GM12878 (cell line): ENCODE results near the gene VIPAS39. TPM values are rescaled to one million over a fixed set of nuclear protein-coding genes. Genes with fewer than 3 reads are reported as not detected.

Source experiments
- ASH2L ChIP-seq: fragments of 300-600, 200-600 bp; sonication (generic); IDR thresholded peaks from 2 replicates; pipeline ENCODE4 v1.6.1; 2017; ENCODE audit warnings: low read depth, mild to moderate bottlenecking, borderline replicate concordance
- E2F4 ChIP-seq: IDR thresholded peaks from 2 replicates; pipeline ENCODE4 v1.6.1; 2012; ENCODE audit warnings: low read depth, low read length, improper control_type of control experiment
- EED ChIP-seq: sonication (generic); IDR thresholded peaks from 2 replicates; pipeline ENCODE4 v1.6.1; 2016; ENCODE audit warnings: antibody characterized with exemption, low read depth
- EP300 ChIP-seq, 2 experiments: fragments of 150-350 bp in 1 of 2; IDR thresholded peaks; 2 replicates each; pipeline ENCODE4 v1.6.1; 2011 to 2012; ENCODE audit warnings: low read depth in 2 of 2, low read length in 2 of 2, borderline replicate concordance in 1 of 2, improper control_type of control experiment in 1 of 2, inconsistent platforms in 1 of 2; ENCODE audit not compliant: control insufficient read depth in 1 of 2
- FOXK2 ChIP-seq: fragments of 450-650 bp; IDR thresholded peaks from 2 replicates; pipeline ENCODE4 v1.6.1; 2017; ENCODE audit warnings: mild to moderate bottlenecking, moderate library complexity
- FOXM1 ChIP-seq: IDR thresholded peaks from 2 replicates; pipeline ENCODE4 v1.6.1; 2012; ENCODE audit warnings: low read depth, mild to moderate bottlenecking, inconsistent platforms, low read length, moderate library complexity
- HCFC1 ChIP-seq: fragments of 150-350 bp; IDR thresholded peaks from 2 replicates; pipeline ENCODE4 v1.6.1; 2014; ENCODE audit warnings: low read length
- IKZF2 ChIP-seq, 2 experiments: fragments of 450-650 bp; IDR thresholded peaks; 2 replicates each; pipeline ENCODE4 v1.6.1; 2017; ENCODE audit warnings: mild to moderate bottlenecking in 2 of 2, moderate library complexity in 2 of 2
- KDM1A ChIP-seq: fragments of 200-600 bp; sonication (generic); IDR thresholded peaks from 2 replicates; pipeline ENCODE4 v1.6.1; 2016; ENCODE audit warnings: borderline replicate concordance
- MEF2A ChIP-seq: IDR thresholded peaks from 2 replicates; pipeline ENCODE4 v1.6.1; 2011; ENCODE audit warnings: low read depth, mild to moderate bottlenecking, low read length, moderate library complexity; ENCODE audit not compliant: insufficient read depth
- NBN ChIP-seq: fragments of 450-650 bp; IDR thresholded peaks from 2 replicates; pipeline ENCODE4 v1.6.1; 2016
- NR2C2 ChIP-seq: IDR thresholded peaks from 2 replicates; pipeline ENCODE4 v1.6.1; 2011; ENCODE audit warnings: borderline replicate concordance, low read depth; ENCODE audit not compliant: control insufficient read depth, insufficient read length
- SPI1 ChIP-seq: IDR thresholded peaks from 2 replicates; pipeline ENCODE4 v1.6.1; 2011; ENCODE audit warnings: low read depth, mild to moderate bottlenecking, low read length, moderate library complexity, borderline replicate concordance; ENCODE audit not compliant: insufficient read depth
- TCF3 ChIP-seq: IDR thresholded peaks from 2 replicates; pipeline ENCODE4 v1.6.1; 2012; ENCODE audit warnings: low read depth, mild to moderate bottlenecking, low read length, borderline replicate concordance; ENCODE audit not compliant: insufficient read depth
- polyA plus RNA-seq, 11 experiments: library from polyadenylated mRNA; depleted of rRNA in 4 of 11; unstranded in 6 of 11; stranded (reverse) in 5 of 11; fragments of >200 nt; fragmentation: Nextera tagmentation in 4 of 11; fragmentation: Illumina TruSeq in 1 of 11; extraction: Ambion mirVana in 4 of 11; extraction: Trizol in 1 of 11; gene quantifications; 1 replicate in 1 of 11; 2 replicates in 10 of 11; pipeline versions ENCODE4 v1.2.1 to v1.2.3, GENCODE V29; 2011 to 2016; ENCODE audit warnings: inconsistent platforms in 2 of 11, missing spikeins in 2 of 11, low read depth in 1 of 11
- total RNA-seq, 4 experiments: library from RNA; depleted of rRNA in 3 of 4; stranded (reverse); fragments of >200 nt in 3 of 4; fragmentation: Illumina TruSeq in 1 of 4; extraction: Trizol in 1 of 4; gene quantifications; 2 replicates each; pipeline versions ENCODE4 v1.2.1 to v1.2.3, GENCODE V29; 2013 to 2021
- TF ChIP-seq, protein P1 (sequence below): fragments of 450-650 bp; IDR thresholded peaks from 2 replicates; pipeline ENCODE4 v1.6.1; 2017; ENCODE audit warnings: borderline replicate concordance
- TF ChIP-seq, protein P2 (sequence below): fragments of 450-650 bp; IDR thresholded peaks from 2 replicates; pipeline ENCODE4 v1.6.1; 2017; ENCODE audit warnings: antibody characterized with exemption, mild to moderate bottlenecking, moderate library complexity
- TF ChIP-seq, protein P3 (sequence below): fragments of 450-650 bp; IDR thresholded peaks from 2 replicates; pipeline ENCODE4 v1.6.1; 2018; ENCODE audit warnings: mild to moderate bottlenecking, low read depth, moderate library complexity; ENCODE audit not compliant: partially characterized antibody
- TF ChIP-seq, protein P4 (sequence below): IDR thresholded peaks from 2 replicates; pipeline ENCODE4 v1.6.1; 2012; ENCODE audit warnings: low read length, inconsistent platforms
- TF ChIP-seq, protein P5 (sequence below): fragments of 450-650 bp; IDR thresholded peaks from 2 replicates; pipeline ENCODE4 v1.6.1; 2014; ENCODE audit warnings: mild to moderate bottlenecking

VIPAS39 gene
- total and polyA plus RNA-seq, 10 of the 15 experiments (the other 5 are each of a cell fraction or from before 2014, with no cell fraction given), result 6.7 to 38.8 (median 18.5) TPM

- TF ChIP-seq NR2C2, result no peak
- no peak; a peak in 1 of 4 replicates for TF ChIP-seq IKZF2 (IDR thresholded peaks at IDR 0.05)
- TF ChIP-seq FOXK2, result no peak
- TF ChIP-seq, protein P1, sequence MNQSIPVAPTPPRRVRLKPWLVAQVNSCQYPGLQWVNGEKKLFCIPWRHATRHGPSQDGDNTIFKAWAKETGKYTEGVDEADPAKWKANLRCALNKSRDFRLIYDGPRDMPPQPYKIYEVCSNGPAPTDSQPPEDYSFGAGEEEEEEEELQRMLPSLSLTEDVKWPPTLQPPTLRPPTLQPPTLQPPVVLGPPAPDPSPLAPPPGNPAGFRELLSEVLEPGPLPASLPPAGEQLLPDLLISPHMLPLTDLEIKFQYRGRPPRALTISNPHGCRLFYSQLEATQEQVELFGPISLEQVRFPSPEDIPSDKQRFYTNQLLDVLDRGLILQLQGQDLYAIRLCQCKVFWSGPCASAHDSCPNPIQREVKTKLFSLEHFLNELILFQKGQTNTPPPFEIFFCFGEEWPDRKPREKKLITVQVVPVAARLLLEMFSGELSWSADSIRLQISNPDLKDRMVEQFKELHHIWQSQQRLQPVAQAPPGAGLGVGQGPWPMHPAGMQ, result no peak
- TF ChIP-seq, protein P2, sequence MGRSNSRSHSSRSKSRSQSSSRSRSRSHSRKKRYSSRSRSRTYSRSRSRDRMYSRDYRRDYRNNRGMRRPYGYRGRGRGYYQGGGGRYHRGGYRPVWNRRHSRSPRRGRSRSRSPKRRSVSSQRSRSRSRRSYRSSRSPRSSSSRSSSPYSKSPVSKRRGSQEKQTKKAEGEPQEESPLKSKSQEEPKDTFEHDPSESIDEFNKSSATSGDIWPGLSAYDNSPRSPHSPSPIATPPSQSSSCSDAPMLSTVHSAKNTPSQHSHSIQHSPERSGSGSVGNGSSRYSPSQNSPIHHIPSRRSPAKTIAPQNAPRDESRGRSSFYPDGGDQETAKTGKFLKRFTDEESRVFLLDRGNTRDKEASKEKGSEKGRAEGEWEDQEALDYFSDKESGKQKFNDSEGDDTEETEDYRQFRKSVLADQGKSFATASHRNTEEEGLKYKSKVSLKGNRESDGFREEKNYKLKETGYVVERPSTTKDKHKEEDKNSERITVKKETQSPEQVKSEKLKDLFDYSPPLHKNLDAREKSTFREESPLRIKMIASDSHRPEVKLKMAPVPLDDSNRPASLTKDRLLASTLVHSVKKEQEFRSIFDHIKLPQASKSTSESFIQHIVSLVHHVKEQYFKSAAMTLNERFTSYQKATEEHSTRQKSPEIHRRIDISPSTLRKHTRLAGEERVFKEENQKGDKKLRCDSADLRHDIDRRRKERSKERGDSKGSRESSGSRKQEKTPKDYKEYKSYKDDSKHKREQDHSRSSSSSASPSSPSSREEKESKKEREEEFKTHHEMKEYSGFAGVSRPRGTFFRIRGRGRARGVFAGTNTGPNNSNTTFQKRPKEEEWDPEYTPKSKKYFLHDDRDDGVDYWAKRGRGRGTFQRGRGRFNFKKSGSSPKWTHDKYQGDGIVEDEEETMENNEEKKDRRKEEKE, result no peak
- no peak for TF ChIP-seq MEF2A
- TF ChIP-seq KDM1A, result no peak
- no peak for TF ChIP-seq E2F4
- TF ChIP-seq TCF3, result no peak
- no peak for TF ChIP-seq EED
- TF ChIP-seq FOXM1, result no peak
- peak; percentile 97 for TF ChIP-seq SPI1
- TF ChIP-seq, protein P3, sequence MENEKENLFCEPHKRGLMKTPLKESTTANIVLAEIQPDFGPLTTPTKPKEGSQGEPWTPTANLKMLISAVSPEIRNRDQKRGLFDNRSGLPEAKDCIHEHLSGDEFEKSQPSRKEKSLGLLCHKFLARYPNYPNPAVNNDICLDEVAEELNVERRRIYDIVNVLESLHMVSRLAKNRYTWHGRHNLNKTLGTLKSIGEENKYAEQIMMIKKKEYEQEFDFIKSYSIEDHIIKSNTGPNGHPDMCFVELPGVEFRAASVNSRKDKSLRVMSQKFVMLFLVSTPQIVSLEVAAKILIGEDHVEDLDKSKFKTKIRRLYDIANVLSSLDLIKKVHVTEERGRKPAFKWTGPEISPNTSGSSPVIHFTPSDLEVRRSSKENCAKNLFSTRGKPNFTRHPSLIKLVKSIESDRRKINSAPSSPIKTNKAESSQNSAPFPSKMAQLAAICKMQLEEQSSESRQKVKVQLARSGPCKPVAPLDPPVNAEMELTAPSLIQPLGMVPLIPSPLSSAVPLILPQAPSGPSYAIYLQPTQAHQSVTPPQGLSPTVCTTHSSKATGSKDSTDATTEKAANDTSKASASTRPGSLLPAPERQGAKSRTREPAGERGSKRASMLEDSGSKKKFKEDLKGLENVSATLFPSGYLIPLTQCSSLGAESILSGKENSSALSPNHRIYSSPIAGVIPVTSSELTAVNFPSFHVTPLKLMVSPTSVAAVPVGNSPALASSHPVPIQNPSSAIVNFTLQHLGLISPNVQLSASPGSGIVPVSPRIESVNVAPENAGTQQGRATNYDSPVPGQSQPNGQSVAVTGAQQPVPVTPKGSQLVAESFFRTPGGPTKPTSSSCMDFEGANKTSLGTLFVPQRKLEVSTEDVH, result no peak
- TF ChIP-seq NBN, result no peak
- peak in 1 of 2 experiments; percentile 54; a peak in 1 of 4 replicates for TF ChIP-seq EP300 (IDR thresholded peaks at IDR 0.05; ENCODE audit: borderline replicate concordance in 1 of 2, control insufficient read depth in 1 of 2, low read depth in 2 of 2, low read length in 2 of 2)
- TF ChIP-seq ASH2L, result no peak
- no peak for TF ChIP-seq HCFC1
- TF ChIP-seq, protein P4, sequence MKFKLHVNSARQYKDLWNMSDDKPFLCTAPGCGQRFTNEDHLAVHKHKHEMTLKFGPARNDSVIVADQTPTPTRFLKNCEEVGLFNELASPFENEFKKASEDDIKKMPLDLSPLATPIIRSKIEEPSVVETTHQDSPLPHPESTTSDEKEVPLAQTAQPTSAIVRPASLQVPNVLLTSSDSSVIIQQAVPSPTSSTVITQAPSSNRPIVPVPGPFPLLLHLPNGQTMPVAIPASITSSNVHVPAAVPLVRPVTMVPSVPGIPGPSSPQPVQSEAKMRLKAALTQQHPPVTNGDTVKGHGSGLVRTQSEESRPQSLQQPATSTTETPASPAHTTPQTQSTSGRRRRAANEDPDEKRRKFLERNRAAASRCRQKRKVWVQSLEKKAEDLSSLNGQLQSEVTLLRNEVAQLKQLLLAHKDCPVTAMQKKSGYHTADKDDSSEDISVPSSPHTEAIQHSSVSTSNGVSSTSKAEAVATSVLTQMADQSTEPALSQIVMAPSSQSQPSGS, result no peak
- TF ChIP-seq, protein P5, sequence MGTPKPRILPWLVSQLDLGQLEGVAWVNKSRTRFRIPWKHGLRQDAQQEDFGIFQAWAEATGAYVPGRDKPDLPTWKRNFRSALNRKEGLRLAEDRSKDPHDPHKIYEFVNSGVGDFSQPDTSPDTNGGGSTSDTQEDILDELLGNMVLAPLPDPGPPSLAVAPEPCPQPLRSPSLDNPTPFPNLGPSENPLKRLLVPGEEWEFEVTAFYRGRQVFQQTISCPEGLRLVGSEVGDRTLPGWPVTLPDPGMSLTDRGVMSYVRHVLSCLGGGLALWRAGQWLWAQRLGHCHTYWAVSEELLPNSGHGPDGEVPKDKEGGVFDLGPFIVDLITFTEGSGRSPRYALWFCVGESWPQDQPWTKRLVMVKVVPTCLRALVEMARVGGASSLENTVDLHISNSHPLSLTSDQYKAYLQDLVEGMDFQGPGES, result no peak
Measured at GRCh38 chr14:77478796-77479195, 21.4 kb upstream of the VIPAS39 start (continued).
